Midbrain (tissue), 1 donor: ENCODE data around the gene TYK2.
A peak's percentile ranks its signal among the peaks of the same experiment; 100 is the strongest.
"Not testable (repeated sequence)": the region's sequence is repeated elsewhere in the genome, so short reads cannot be mapped to it uniquely, and the experiment has no call there.

ENCODE experiments used
- DNase-seq: peaks from one replicate; lab custom pipeline; 2025; lab: John Stamatoyannopoulos, UW

Gene TYK2

GRCh38 chr19:10380313-10381102 lies at the start of gene TYK2:
TYK2 (minus strand) TSS chr19:10380572; CDS start chr19:10378406, 2,166 bp downstream.
- peak; percentile 98 for DNase-seq

- DNase-seq, result no peak
Measured at GRCh38 chr19:10428996-10429381, 48.6 kb upstream of the TYK2 start.

GRCh38 chr19:10427169-10427568 lies 46.8 kb upstream of the TYK2 start:
- DNase-seq, result no peak

- peak; percentile 47 for DNase-seq
Measured at GRCh38 chr19:10424011-10424637, 43.8 kb upstream of the TYK2 start.

GRCh38 chr19:10422846-10423245 lies 42.5 kb upstream of the TYK2 start:
- DNase-seq, result no peak

GRCh38 chr19:10422046-10422461 lies 41.7 kb upstream of the TYK2 start:
- DNase-seq, result no peak

- no peak for DNase-seq
Measured at GRCh38 chr19:10421240-10422045, 41.1 kb upstream of the TYK2 start.

GRCh38 chr19:10420444-10421239 lies 40.3 kb upstream of the TYK2 start, which contains the start of gene PDE4A:
PDE4A (plus strand) TSS chr19:10420538; CDS start chr19:10420765, 227 bp downstream.
- DNase-seq, result no peak

GRCh38 chr19:10419646-10420443 lies 39.5 kb upstream of the TYK2 start:
- DNase-seq, result no peak

- no peak for DNase-seq
Measured at GRCh38 chr19:10419200-10419645, 38.9 kb upstream of the TYK2 start.

GRCh38 chr19:10418485-10419199 lies 38.3 kb upstream of the TYK2 start:
- no peak for DNase-seq

GRCh38 chr19:10418235-10418484 lies 37.8 kb upstream of the TYK2 start:
- DNase-seq, result no peak

GRCh38 chr19:10417541-10418234 lies 37.3 kb upstream of the TYK2 start:
- no peak for DNase-seq

GRCh38 chr19:10416380-10417257 lies 36.2 kb upstream of the TYK2 start:
- DNase-seq, result peak; percentile 54

- no peak for DNase-seq
Measured at GRCh38 chr19:10416083-10416379, 35.7 kb upstream of the TYK2 start.

- DNase-seq, result no peak
Measured at GRCh38 chr19:10412257-10412977, 32.0 kb upstream of the TYK2 start.

GRCh38 chr19:10411224-10411623 lies 30.9 kb upstream of the TYK2 start:
- not testable (repeated sequence) for DNase-seq
